HepG2 (cell line): ENCODE data around the gene CYTH1. TPM values are rescaled to one million over a fixed set of nuclear protein-coding genes. Genes with fewer than 3 reads are reported as not detected.

Experiments used
- ATAC-seq: fragments of 200-7000 bp; cut with Tn5 transposase; 3 replicates; pipeline ENCODE4 v1.9.1; 2020; ENCODE audit warnings: mild to moderate bottlenecking, moderate library complexity
- BruUV-seq: library from RNA; stranded (reverse); fragments of 400-500 nt; replicated peaks from 2 replicates; lab custom pipeline; 2021; lab: Mats Ljungman, UMichigan
- CTCF ChIA-PET: fragments of 300-600 bp; formaldehyde crosslinking; extraction: SDS; loops from one replicate; lab custom pipeline; 2021; ENCODE audit warnings: low total read pairs, inconsistent platforms, low intra/inter-chr PET ratio; lab: Yijun Ruan, JAX
- POLR2A ChIA-PET: fragments of 350-600 bp; sonication (Branson Sonifier 250); formaldehyde crosslinking; loops from one replicate; lab custom pipeline; 2020; ENCODE audit warnings: antibody characterized with exemption, inconsistent platforms; lab: Yijun Ruan, JAX
- DNase-seq: peaks from one replicate; pipeline ENCODE4 v3.0.0-alpha.2; 2015; ENCODE audit warnings: low spot score
- FAIRE-seq: peaks from 3 replicates; lab custom pipeline; 2011; peaks lifted over from hg19 to GRCh38; lab: Jason Lieb, UNC
- H2AFZ ChIP-seq: one replicate; pipeline ENCODE4 v1.6.1; 2011; ENCODE audit warnings: low read length, inconsistent platforms
- H3K27ac ChIP-seq: fragments of 300-600 bp; 3 replicates; pipeline ENCODE4 v1.8.0; 2011; ENCODE audit warnings: mixed run types, mild to moderate bottlenecking, mixed read lengths, low read length, inconsistent platforms; ENCODE audit not compliant: insufficient read depth; ENCODE audit errors: extremely low read length
- H3K27me3 ChIP-seq, 2 experiments: fragments of 200-600 bp in 1 of 2; 2 replicates in 1 of 2; 3 replicates in 1 of 2; pipeline versions ENCODE4 v1.6.0 to v1.8.0; 2011; ENCODE audit warnings: low read length in 2 of 2, mild to moderate bottlenecking in 2 of 2, moderate library complexity in 2 of 2, inconsistent platforms in 1 of 2; ENCODE audit not compliant: insufficient read depth in 2 of 2, control insufficient read depth in 1 of 2
- H3K36me3 ChIP-seq, 2 experiments: fragments of 200-600 bp in 1 of 2; replicated peaks in 1 of 2; 2 replicates in 1 of 2; 3 replicates in 1 of 2; pipeline versions ENCODE4 v1.5.1 to v1.8.0; 2011; ENCODE audit warnings: low read length in 2 of 2, inconsistent platforms in 1 of 2; ENCODE audit not compliant: insufficient read depth in 2 of 2, control insufficient read depth in 1 of 2
- H3K4me1 ChIP-seq: 2 replicates; pipeline ENCODE4 v1.5.1; 2012; ENCODE audit warnings: low read length, inconsistent platforms; ENCODE audit not compliant: insufficient read depth
- H3K4me2 ChIP-seq: 2 replicates; pipeline ENCODE4 v1.6.0; 2011; ENCODE audit warnings: low read depth, low read length, inconsistent platforms
- H3K4me3 ChIP-seq, 3 experiments: fragments of 200-600 bp in 1 of 3; sonication (generic), shearing (Covaris generic) in 1 of 3; replicated peaks in 1 of 3; 2 replicates each; pipeline ENCODE4 v1.5.1; 2011 to 2016; ENCODE audit warnings: low read length in 3 of 3, inconsistent platforms in 2 of 3, low read depth in 2 of 3, mild to moderate bottlenecking in 2 of 3, control low read depth in 1 of 3, mixed read lengths in 1 of 3; ENCODE audit not compliant: insufficient read depth in 1 of 3
- H3K79me2 ChIP-seq: one replicate; pipeline ENCODE4 v1.6.1; 2011; ENCODE audit warnings: low read length, inconsistent platforms; ENCODE audit not compliant: insufficient read depth
- H3K9ac ChIP-seq: 2 replicates; pipeline ENCODE4 v1.6.0; 2011; ENCODE audit warnings: mild to moderate bottlenecking, low read depth, low read length, inconsistent platforms; ENCODE audit not compliant: insufficient read depth
- H3K9me3 ChIP-seq: 2 replicates; pipeline ENCODE4 v1.5.1; 2012; ENCODE audit warnings: mild to moderate bottlenecking, low read length
- H4K20me1 ChIP-seq: 2 replicates; pipeline ENCODE4 v1.6.0; 2011; ENCODE audit warnings: inconsistent platforms, mild to moderate bottlenecking, low read length, moderate library complexity; ENCODE audit not compliant: insufficient read depth
- ETV6 ChIP-seq: sonication (generic); formaldehyde crosslinking; conservative IDR thresholded peaks from 2 replicates; pipeline ENCODE4 v1.4.0; 2020; ENCODE audit warnings: missing genetic modification reagents
- EZH2 ChIP-seq: conservative IDR thresholded peaks from 2 replicates; pipeline ENCODE4 v1.6.1; 2012; ENCODE audit warnings: mild to moderate bottlenecking, low read depth, low read length, moderate library complexity
- FIP1L1 ChIP-seq: fragments of 200-400 bp; formaldehyde crosslinking; IDR thresholded peaks from 2 replicates; pipeline ENCODE4 v1.6.1; 2018; ENCODE audit warnings: low read depth, mild to moderate bottlenecking, low read length, moderate library complexity, borderline replicate concordance; ENCODE audit not compliant: insufficient read depth
- IKZF1 ChIP-seq: fragments of 450-650 bp; IDR thresholded peaks from 2 replicates; pipeline ENCODE4 v1.7.1; 2016
- JUND ChIP-seq: sonication (generic); formaldehyde crosslinking; IDR thresholded peaks from 2 replicates; pipeline ENCODE4 v1.8.0; 2022; ENCODE audit warnings: mild to moderate bottlenecking, missing genetic modification reagents
- MIER3 ChIP-seq: IDR thresholded peaks from 2 replicates; pipeline ENCODE4 v1.6.1; 2016; ENCODE audit warnings: missing compliant biosample characterization, borderline replicate concordance
- MYNN ChIP-seq: sonication (generic); formaldehyde crosslinking; IDR thresholded peaks from 2 replicates; pipeline ENCODE4 v1.4.0; 2020; ENCODE audit warnings: mild to moderate bottlenecking, low read depth, missing genetic modification reagents
- RFX3 ChIP-seq: IDR thresholded peaks from 2 replicates; pipeline ENCODE4 v1.6.1; 2016; ENCODE audit warnings: missing biosample characterization, missing genetic modification reagents
- TBX2 ChIP-seq: sonication (generic); formaldehyde crosslinking; IDR thresholded peaks from 2 replicates; pipeline ENCODE4 v1.5.0; 2020; ENCODE audit warnings: missing genetic modification reagents, mild to moderate bottlenecking, borderline replicate concordance
- TCF12 ChIP-seq, 2 experiments: fragments of 450-650 bp in 1 of 2; sonication (generic) in 1 of 2; formaldehyde crosslinking in 1 of 2; IDR thresholded peaks; 2 replicates each; pipeline versions ENCODE4 v1.6.1 to v1.8.0; 2017 to 2022; ENCODE audit warnings: antibody characterized with exemption in 1 of 2, mild to moderate bottlenecking in 1 of 2, missing genetic modification reagents in 1 of 2, moderate library complexity in 1 of 2
- TEAD3 ChIP-seq: optimal IDR thresholded peaks from 2 replicates; pipeline ENCODE3; 2016; ENCODE audit warnings: borderline replicate concordance
- YEATS2 ChIP-seq: sonication (generic); formaldehyde crosslinking; IDR thresholded peaks from 2 replicates; pipeline ENCODE4 v1.4.0; 2020; ENCODE audit warnings: missing genetic modification reagents, borderline replicate concordance
- ZKSCAN1 ChIP-seq: fragments of 150-350 bp; IDR thresholded peaks from 2 replicates; pipeline ENCODE4 v1.6.1; 2014; ENCODE audit warnings: low read length
- ZNF446 ChIP-seq: sonication (generic); formaldehyde crosslinking; IDR thresholded peaks from 2 replicates; pipeline ENCODE4 v1.5.0; 2020; ENCODE audit warnings: mild to moderate bottlenecking, missing genetic modification reagents
- ZNF460 ChIP-seq: sonication (generic); formaldehyde crosslinking; IDR thresholded peaks from 2 replicates; pipeline ENCODE4 v1.5.1; 2020; ENCODE audit warnings: missing genetic modification reagents, mild to moderate bottlenecking, borderline replicate concordance
- ZSCAN22 ChIP-seq: sonication (generic); formaldehyde crosslinking; IDR thresholded peaks from 2 replicates; pipeline ENCODE4 v1.4.0; 2020; ENCODE audit warnings: mild to moderate bottlenecking, missing genetic modification reagents
- WGBS: methylation state at CpG from one replicate; pipeline ENCODE4 v1.1.6; 2017; ENCODE audit warnings: low lambda C conversion rate; 5-methylcytosine and 5-hydroxymethylcytosine counted together
- in situ Hi-C: cut with HindIII; loops from 2 replicates; pipeline ENCODE4 v1.10.0; 2017; ENCODE audit warnings: low pct_unique_long_range_greater_than_20kb; ENCODE audit not compliant: extremely low pct_ligation_motif_present
- intact Hi-C: fragments of 100-400 bp; cut with micrococcal nuclease; formaldehyde crosslinking; loops from one replicate; pipeline ENCODE4 v1.10.0; 2022; ENCODE audit not compliant: unreplicated experiment
- polyA plus RNA-seq, 8 experiments: library from polyadenylated mRNA; depleted of rRNA in 3 of 8; stranded (reverse) in 7 of 8; unstranded in 1 of 8; fragments of >200 nt; fragmentation: Illumina TruSeq in 4 of 8; extraction: Trizol in 4 of 8; gene quantifications; 2 replicates each; pipeline versions ENCODE4 v1.2.1 to v1.2.3, GENCODE V29; 2011 to 2016; ENCODE audit warnings: low read depth in 4 of 8, missing spikeins in 1 of 8, mixed read lengths in 1 of 8; ENCODE audit not compliant: insufficient read depth in 1 of 8
- total RNA-seq, 5 experiments: library from RNA; depleted of rRNA; stranded (reverse); fragments of >200 nt; fragmentation: Illumina TruSeq; extraction: Trizol; gene quantifications; 2 replicates each; pipeline ENCODE4 v1.2.3, GENCODE V29; 2016; ENCODE audit warnings: low read depth in 1 of 5
- TF ChIP-seq, protein P1 (sequence below): sonication (generic); formaldehyde crosslinking; conservative IDR thresholded peaks from 2 replicates; pipeline ENCODE4 v1.4.0; 2020; ENCODE audit warnings: missing genetic modification reagents
- TF ChIP-seq, protein P2 (sequence below), 2 experiments: sonication (generic) in 1 of 2; formaldehyde crosslinking in 1 of 2; IDR thresholded peaks; 2 replicates each; pipeline versions ENCODE4 v1.4.0 to v1.6.1; 2018 to 2020; ENCODE audit warnings: missing genetic modification reagents in 2 of 2, borderline replicate concordance in 1 of 2, low read depth in 1 of 2, mild to moderate bottlenecking in 1 of 2, missing biosample characterization in 1 of 2

The CYTH1 gene
- total and polyA plus RNA-seq, 2 of the 13 experiments (the other 11 are each of a cell fraction or from before 2014, with no cell fraction given), result 20.1 to 48.9 TPM

DNA sequence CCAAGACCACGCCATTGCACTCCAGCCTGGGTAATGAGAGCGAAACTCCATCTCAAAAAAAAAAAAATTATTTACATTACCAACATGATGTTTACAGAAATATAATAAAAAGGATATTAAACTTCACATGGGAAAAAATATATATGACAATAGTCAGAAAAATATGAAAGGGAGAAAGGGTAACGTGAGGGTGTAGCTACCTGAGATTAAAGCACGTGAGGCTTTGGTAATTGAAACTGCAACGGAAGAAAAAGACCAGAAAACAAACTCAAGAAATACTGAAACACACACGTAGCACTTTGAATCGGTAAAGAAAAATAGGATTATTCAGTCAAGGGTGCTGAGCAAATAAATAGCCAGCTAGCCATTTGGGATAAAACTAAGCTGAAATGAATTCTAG lies 53.6 kb downstream of the CYTH1 start:
- H3K79me2 ChIP-seq, result peaks cover 65% of the 10 kb centered on the region

More for the DNA sequence above, 53.6 kb downstream of the CYTH1 start:
- Histone ChIP-seq H3K4me2 (no peak overlapping the region), H2AFZ (no peak overlapping the region), H3K9ac (no peak overlapping the region), H3K4me1 (peaks cover 37% of the 10 kb centered on the region), H3K36me3 (no peaks in the 10 kb centered on the region; a peak in 1 of 5 replicates), H3K4me3 (no peak overlapping the region), H3K9me3 (no peaks in the 10 kb centered on the region), H4K20me1 (peaks cover 40% of the 10 kb centered on the region), H3K27ac (no peak overlapping the region), H3K27me3 (no peaks in the 10 kb centered on the region)
- POLR2A ChIA-PET, result no interaction called here
- no TSS peak for BruUV-seq
- no peak for ATAC-seq
- 98% methylated on average over 7 of the region's 7 CpGs for WGBS
- in situ Hi-C loops, result no loop called here
- no peak for FAIRE-seq
- no peak for DNase-seq
- CTCF ChIA-PET, result no interaction called here
- no peak for TF ChIP-seq JUND
- no peak for TF ChIP-seq MYNN (CRISPR knock-in tag)
- TF ChIP-seq, protein P1, sequence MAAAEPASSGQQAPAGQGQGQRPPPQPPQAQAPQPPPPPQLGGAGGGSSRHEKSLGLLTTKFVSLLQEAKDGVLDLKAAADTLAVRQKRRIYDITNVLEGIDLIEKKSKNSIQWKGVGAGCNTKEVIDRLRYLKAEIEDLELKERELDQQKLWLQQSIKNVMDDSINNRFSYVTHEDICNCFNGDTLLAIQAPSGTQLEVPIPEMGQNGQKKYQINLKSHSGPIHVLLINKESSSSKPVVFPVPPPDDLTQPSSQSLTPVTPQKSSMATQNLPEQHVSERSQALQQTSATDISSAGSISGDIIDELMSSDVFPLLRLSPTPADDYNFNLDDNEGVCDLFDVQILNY (CRISPR knock-in tag), result no peak
- no peak for TF ChIP-seq ETV6
- no peak for TF ChIP-seq TEAD3 (CRISPR knock-in tag)
- TF ChIP-seq ZSCAN22 (CRISPR knock-in tag), result no peak
- TF ChIP-seq EZH2, result no peak
- TF ChIP-seq MIER3, result no peak
- TF ChIP-seq IKZF1, result no peak
- no peak for TF ChIP-seq FIP1L1
- TF ChIP-seq ZNF460 (CRISPR knock-in tag), result no peak
- TF ChIP-seq, protein P2, sequence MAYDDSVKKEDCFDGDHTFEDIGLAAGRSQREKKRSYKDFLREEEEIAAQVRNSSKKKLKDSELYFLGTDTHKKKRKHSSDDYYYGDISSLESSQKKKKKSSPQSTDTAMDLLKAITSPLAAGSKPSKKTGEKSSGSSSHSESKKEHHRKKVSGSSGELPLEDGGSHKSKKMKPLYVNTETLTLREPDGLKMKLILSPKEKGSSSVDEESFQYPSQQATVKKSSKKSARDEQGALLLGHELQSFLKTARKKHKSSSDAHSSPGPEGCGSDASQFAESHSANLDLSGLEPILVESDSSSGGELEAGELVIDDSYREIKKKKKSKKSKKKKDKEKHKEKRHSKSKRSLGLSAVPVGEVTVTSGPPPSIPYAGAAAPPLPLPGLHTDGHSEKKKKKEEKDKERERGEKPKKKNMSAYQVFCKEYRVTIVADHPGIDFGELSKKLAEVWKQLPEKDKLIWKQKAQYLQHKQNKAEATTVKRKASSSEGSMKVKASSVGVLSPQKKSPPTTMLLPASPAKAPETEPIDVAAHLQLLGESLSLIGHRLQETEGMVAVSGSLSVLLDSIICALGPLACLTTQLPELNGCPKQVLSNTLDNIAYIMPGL (CRISPR knock-in tag; IDR thresholded peaks at IDR 0.05; ENCODE audit: borderline replicate concordance in 1 of 2, low read depth in 1 of 2), result no peak
- no peak for TF ChIP-seq TCF12 (IDR thresholded peaks at IDR 0.05)
- TF ChIP-seq TCF12 (CRISPR knock-in tag; IDR thresholded peaks at IDR 0.05), result no peak
- TF ChIP-seq ZNF446 (CRISPR knock-in tag), result no peak
- no peak for TF ChIP-seq TBX2 (CRISPR knock-in tag)
- TF ChIP-seq ZKSCAN1, result no peak
- TF ChIP-seq RFX3, result no peak
- no peak for TF ChIP-seq YEATS2
- intact Hi-C loops, result no loop called here
